ENCODE measurements around the gene MTCH2.

GRCh38 chr11:47573321-47573720 is 69.0 kb downstream of the MTCH2 start:
- no peak for TF ChIP-seq CTCF (IDR thresholded peaks at IDR 0.05)
- no peak for TF ChIP-seq SIN3A (IDR thresholded peaks at IDR 0.05; ENCODE audit: borderline replicate concordance, insufficient read depth, low read depth, low read length)
- no peak for TF ChIP-seq POLR2AphosphoS5 (IDR thresholded peaks at IDR 0.05; ENCODE audit: low read depth, low read length)
- TF ChIP-seq REST (IDR thresholded peaks at IDR 0.05; ENCODE audit: insufficient read depth in 1 of 2, low read depth in 2 of 2, low read length in 1 of 2), result no peak

All from Panc1 (cell line).